Measurements from ENCODE around the gene CEP20. TPM values are rescaled to one million over a fixed set of nuclear protein-coding genes. Genes with fewer than 3 reads are reported as not detected.

CEP20 gene
- total RNA-seq, 1 donor from 2014 or later: 19.7 TPM

GRCh38 chr16:15825750-15826305, 62.6 kb downstream of the CEP20 start:
- TF ChIP-seq CTCF (IDR thresholded peaks at IDR 0.05): no peak
- Mint-ChIP-seq H3K27me3 (ENCODE audit: low read depth) (peaks cover 3% of the 10 kb centered on the region), H3K9me3 (ENCODE audit: low read depth) (no peaks in the 10 kb centered on the region), H3K4me3 (ENCODE audit: unreplicated experiment) (no peak overlapping the region), H3K27ac (ENCODE audit: unreplicated experiment) (no peak overlapping the region), H3K4me1 (ENCODE audit: low read depth) (peaks cover 11% of the 10 kb centered on the region), H3K36me3 (ENCODE audit: low read depth) (peaks cover 2% of the 10 kb centered on the region)
- DNase-seq (ENCODE audit: low spot score): peak; percentile 13

GRCh38 chr16:15822957-15823356, 65.4 kb downstream of the CEP20 start:
- Mint-ChIP-seq H3K4me1 (ENCODE audit: low read depth) (peaks cover 6% of the 10 kb centered on the region), H3K36me3 (ENCODE audit: low read depth) (peaks cover 4% of the 10 kb centered on the region), H3K27me3 (ENCODE audit: low read depth) (peaks cover 3% of the 10 kb centered on the region), H3K27ac (ENCODE audit: unreplicated experiment) (no peak overlapping the region), H3K9me3 (ENCODE audit: low read depth) (no peaks in the 10 kb centered on the region), H3K4me3 (ENCODE audit: unreplicated experiment) (no peak overlapping the region)
- peak; percentile 89 for DNase-seq (ENCODE audit: low spot score)
- no peak for TF ChIP-seq CTCF (IDR thresholded peaks at IDR 0.05)

GRCh38 chr16:15820837-15821236, 67.6 kb downstream of the CEP20 start:
- no peak for TF ChIP-seq CTCF (IDR thresholded peaks at IDR 0.05)
- no peak overlapping the region for H3K4me3 Mint-ChIP-seq (ENCODE audit: unreplicated experiment)
- H3K4me1 Mint-ChIP-seq (ENCODE audit: low read depth): peaks cover 6% of the 10 kb centered on the region
- peak; percentile 12 for DNase-seq (ENCODE audit: low spot score)
- H3K9me3 Mint-ChIP-seq (ENCODE audit: low read depth): peaks cover 8% of the 10 kb centered on the region
- H3K27me3 Mint-ChIP-seq (ENCODE audit: low read depth): peaks cover 3% of the 10 kb centered on the region
- H3K27ac Mint-ChIP-seq (ENCODE audit: unreplicated experiment): no peak overlapping the region
- peaks cover 13% of the 10 kb centered on the region for H3K36me3 Mint-ChIP-seq (ENCODE audit: low read depth)

GRCh38 chr16:15819046-15819445, 69.4 kb downstream of the CEP20 start:
- TF ChIP-seq CTCF (IDR thresholded peaks at IDR 0.05): no peak
- Mint-ChIP-seq H3K9me3 (ENCODE audit: low read depth) (peaks cover 14% of the 10 kb centered on the region), H3K4me1 (ENCODE audit: low read depth) (peaks cover 11% of the 10 kb centered on the region), H3K36me3 (ENCODE audit: low read depth) (peaks cover 15% of the 10 kb centered on the region), H3K27ac (ENCODE audit: unreplicated experiment) (no peak overlapping the region), H3K27me3 (ENCODE audit: low read depth) (no peaks in the 10 kb centered on the region), H3K4me3 (ENCODE audit: unreplicated experiment) (no peak overlapping the region)
- DNase-seq (ENCODE audit: low spot score): peak; percentile 3

- DNase-seq (ENCODE audit: low spot score): peak; percentile 2
- TF ChIP-seq CTCF (IDR thresholded peaks at IDR 0.05): no peak
- Mint-ChIP-seq H3K9me3 (ENCODE audit: low read depth) (peaks cover 14% of the 10 kb centered on the region), H3K36me3 (ENCODE audit: low read depth) (peaks cover 15% of the 10 kb centered on the region), H3K4me1 (ENCODE audit: low read depth) (peaks cover 13% of the 10 kb centered on the region), H3K27ac (ENCODE audit: unreplicated experiment) (no peak overlapping the region), H3K4me3 (ENCODE audit: unreplicated experiment) (no peak overlapping the region), H3K27me3 (ENCODE audit: low read depth) (no peaks in the 10 kb centered on the region)
These were observed 71.0 kb downstream of the CEP20 start for GRCh38 chr16:15817446-15817845.
